H54 (cell line): ENCODE data around the gene HECTD4.
"Not testable (repeated sequence)": the region's sequence is repeated elsewhere in the genome, so short reads cannot be mapped to it uniquely, and the experiment has no call there.

Experiments
- DNase-seq: peaks from one replicate; pipeline ENCODE4 v3.0.0; 2011; ENCODE audit warnings: low spot score, mixed read lengths; ENCODE audit not compliant: insufficient read length
- FAIRE-seq: peaks from 3 replicates; lab custom pipeline; 2011; peaks lifted over from hg19 to GRCh38; lab: Jason Lieb, UNC
- POLR2A ChIP-seq: IDR thresholded peaks from 2 replicates; pipeline ENCODE4 v1.6.1; 2011; ENCODE audit warnings: low read depth, mild to moderate bottlenecking, low read length

The HECTD4 gene

DNA sequence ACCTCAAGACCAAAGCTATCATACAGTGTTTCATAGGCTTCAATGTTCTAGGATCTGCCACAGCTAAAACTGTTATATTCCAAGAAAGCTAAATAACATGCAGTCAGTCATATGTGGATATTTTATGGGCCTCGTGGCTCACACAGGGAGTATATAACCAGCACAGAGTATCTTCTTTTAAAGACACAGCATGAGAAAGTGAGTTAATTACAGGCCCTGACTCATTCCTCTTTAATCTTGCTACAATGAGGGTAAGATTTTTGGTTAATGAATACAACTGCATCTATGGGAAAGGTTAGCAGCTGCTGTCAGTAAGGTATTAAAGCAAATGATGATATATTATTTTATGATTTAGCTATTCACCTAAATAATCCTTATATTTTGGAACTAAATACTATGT, 145.8 kb downstream of the HECTD4 start:
- TF ChIP-seq POLR2A: no peak
- FAIRE-seq: no peak
- DNase-seq: no peak

DNA sequence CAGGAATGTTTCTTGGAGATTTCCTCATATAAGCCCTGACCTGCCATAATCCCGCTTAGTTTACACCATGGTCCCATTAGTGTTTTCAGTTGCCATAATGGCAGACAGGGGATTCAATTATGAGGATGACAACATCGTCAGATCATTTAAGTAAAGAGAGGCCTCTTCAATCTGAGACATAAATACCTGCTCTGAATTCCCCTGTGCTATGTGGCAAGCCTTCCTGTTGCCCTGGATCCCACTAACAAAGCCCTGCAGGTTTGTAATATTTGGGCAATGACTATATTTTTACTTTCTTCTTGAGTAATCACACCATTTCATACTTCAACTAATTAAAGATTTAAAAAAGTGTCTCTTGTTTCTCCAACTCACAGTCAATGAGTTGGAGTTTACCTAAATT, 147.9 kb downstream of the HECTD4 start:
- FAIRE-seq: no peak
- TF ChIP-seq POLR2A: no peak
- no peak for DNase-seq

DNA sequence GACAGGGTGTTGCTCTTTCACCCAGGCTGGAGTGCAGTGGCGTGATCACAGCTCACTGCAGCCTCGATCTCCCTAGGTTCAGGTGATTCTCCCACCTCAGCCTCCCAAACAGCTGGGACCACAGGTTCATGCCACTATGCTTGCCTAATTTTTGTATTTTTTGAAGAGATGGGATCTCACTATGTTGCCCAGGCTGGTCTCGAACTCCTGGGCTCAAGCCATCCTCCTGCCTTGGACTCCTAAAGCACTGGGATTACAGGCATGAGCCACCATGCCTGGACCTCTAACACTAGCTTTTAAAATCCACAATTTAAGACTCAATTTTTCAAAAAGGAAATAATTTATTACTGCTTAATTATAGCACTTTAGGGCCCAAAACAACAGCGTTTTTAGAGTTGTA, 149.0 kb downstream of the HECTD4 start:
- FAIRE-seq (no peak), DNase-seq (no peak)
- no peak for TF ChIP-seq POLR2A

DNA sequence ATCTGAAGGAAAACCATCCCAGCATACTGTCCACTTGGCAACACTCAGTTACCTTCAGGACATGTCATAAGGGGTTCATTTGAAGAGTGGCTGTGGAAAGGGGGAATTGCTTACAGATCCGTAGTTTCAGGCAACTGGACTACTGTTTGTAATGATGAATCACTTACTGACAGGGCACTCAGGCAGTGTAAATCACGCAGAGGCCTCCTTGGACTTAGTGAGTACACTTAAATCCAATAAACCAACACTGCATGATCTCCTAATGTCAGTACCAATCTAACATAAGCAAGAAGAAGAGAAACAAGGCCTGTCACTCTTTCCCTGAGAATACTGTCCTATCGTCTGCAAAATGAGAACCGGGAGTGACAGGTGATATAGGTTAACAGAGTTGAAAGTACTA, 152.1 kb downstream of the HECTD4 start:
- no peak for DNase-seq
- no peak for FAIRE-seq
- TF ChIP-seq POLR2A: no peak

DNA sequence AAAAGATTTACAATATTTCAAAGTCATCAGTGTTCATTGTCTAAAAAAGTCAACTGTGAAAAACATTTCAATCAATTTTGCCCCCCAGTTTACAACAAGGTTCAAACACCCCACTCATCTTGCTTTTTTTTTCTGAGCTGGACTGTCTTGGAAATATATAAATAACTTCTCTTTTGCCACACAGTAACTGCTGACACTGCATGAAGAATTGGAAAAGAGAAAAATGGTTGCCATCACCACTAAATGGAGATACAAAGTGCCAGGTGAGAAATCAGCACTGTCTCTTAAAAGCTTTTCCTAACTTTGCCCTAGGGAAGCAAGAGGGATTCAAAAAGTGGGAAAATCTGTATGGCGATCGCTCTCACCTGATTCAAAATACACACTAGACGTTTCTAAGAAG, 155.5 kb downstream of the HECTD4 start:
- FAIRE-seq (no peak), DNase-seq (no peak)
- no peak for TF ChIP-seq POLR2A

DNA sequence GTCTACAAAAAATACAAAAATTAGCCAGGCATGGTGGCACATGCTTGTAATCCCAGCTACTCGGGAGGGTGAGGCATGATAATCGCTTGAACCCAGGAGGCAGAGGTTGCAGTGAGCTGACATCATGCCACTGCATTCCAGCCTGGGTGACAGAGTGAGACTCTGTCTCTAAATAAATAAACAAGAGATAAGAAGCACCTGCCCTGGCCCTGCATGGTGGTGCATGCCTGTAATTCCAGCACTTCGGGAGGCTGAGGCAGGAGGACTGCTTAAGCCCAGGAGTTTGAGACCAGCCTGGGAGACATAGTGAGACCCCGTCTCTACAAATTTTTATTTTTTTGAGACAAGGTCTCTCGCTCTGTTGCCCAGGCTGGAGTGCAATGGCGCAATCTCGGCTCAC, 161.6 kb downstream of the HECTD4 start:
- FAIRE-seq, DNase-seq: not testable (repeated sequence)

DNA sequence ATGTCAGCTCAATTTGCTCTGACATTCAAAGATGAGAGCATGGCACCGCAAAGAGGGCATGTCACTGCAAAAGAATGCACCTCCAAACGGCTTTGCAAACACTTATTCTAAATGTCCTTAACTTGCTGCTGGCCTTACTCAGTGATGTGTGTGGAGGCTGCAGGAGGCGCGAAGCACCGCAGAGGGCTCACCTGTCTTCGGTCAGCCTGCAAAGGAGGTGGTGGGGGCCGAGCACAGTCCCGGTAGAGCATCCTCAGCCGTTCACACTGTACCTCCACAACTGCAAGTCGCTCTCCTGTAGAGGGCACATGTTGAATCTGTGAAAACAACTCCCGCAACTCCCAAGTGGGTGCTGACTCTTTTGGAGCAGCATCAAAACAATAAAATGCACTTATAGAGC, 163.0 kb downstream of the HECTD4 start:
- no peak for FAIRE-seq
- no peak for DNase-seq
- no peak for TF ChIP-seq POLR2A

DNA sequence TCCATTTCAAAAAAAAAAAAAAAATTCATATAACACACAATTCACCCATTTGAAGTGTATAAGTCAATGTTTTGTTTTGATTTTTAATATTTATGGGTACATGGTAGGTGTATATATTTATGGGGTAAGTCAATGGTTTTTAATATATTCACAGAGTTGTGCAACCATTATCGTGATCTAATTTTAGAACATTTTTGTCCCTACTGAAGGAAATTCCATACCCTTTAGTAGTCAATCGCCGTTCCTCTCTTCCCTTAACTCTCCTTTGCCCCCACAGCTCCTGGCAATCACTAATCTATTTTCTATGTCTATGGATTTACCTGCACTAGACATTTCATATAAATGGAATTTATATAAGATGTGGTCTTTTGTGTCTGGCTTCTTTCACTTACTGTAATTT, 164.1 kb downstream of the HECTD4 start:
- no peak for FAIRE-seq
- no peak for TF ChIP-seq POLR2A
- no peak for DNase-seq

DNA sequence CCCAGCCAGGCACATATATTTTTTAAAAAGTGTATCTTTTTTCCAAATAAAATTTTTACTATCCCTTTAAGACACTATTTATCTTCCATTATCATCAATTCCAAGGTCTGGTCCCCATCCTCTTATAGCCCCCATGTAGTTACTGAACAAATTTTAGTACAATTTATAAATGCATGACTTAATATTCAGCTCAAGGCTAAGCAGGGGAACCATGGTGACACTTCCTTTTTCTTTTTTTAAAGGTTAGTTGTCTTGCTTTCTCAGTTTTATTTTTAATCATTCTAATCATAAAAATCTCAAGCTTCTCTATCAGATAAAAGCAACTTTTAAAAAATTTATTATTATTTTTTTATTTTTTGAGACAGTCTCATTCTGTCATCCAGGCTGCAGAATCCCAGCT, 164.6 kb downstream of the HECTD4 start:
- DNase-seq (no peak), FAIRE-seq (no peak)
- TF ChIP-seq POLR2A: no peak

DNA sequence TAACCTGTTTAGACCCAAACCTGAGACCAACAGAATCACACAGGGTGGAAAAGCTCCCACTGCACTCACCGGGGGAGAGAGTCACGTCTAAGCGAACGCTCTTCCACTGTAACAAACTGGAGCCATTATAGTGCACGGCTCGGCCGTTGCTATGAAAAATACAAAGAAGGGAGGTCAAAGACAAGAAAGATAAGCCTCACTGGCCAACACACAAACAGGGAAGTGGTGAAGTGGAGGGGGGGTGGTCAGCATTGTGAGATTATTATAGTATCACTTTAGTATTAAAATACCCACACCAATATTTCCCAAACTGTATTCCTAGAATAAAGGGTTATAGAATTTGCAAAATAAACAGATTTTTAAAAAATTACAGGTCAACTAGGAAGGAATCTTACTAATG, 166.0 kb downstream of the HECTD4 start:
- DNase-seq (no peak), FAIRE-seq (no peak)

DNA sequence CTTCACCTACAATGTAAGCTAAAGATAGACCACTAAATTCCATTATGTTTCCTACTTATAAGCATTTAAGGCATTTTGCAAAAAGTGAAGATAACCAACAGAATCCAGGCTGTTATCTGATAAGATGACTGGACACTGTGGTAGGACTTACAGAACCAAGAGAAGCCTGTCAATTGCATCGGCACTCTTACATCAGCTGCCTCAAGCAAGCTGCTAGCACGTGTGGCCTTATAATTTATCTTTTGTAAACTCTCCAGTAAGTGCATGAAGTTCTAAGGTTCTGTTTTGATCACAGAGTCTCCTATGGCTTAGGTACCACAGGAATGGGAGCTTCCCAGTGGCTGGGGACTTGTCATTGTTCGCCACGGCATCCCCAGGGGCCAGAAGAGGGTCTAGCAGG, 168.2 kb downstream of the HECTD4 start:
- TF ChIP-seq POLR2A: no peak
- no peak for DNase-seq
- FAIRE-seq: no peak

More for the DNA sequence above, 166.0 kb downstream of the HECTD4 start:
- TF ChIP-seq POLR2A: no peak

DNA sequence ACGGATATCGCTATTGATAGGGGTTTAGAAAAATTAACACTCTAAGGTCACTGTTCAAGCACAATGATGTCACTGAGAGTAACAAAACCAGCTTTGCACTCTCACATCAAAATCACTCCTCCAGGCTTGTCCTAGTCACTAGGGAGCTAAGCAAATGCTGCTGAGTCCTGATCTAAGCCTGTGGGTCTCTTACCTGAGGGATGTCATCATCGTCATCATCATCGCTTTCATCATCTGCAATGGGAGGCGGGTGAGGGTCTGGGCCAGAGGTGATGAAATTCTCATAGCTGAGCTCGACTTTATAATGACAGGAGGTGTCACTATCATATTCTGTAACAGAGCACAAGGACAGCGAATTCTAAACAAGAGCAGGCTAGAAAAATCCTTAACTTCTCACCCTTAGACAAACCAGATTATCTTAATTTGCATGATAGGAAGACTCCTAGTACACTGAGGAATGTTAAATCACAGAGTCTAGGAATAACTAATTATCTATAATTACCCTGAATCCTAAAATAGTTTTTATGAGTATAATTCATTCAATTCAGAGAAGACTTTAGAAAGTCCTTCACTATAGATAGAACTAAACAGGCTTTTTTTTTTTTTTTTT, 173.8 kb downstream of the HECTD4 start:
- DNase-seq: no peak
- TF ChIP-seq POLR2A: no peak
- FAIRE-seq: no peak

DNA sequence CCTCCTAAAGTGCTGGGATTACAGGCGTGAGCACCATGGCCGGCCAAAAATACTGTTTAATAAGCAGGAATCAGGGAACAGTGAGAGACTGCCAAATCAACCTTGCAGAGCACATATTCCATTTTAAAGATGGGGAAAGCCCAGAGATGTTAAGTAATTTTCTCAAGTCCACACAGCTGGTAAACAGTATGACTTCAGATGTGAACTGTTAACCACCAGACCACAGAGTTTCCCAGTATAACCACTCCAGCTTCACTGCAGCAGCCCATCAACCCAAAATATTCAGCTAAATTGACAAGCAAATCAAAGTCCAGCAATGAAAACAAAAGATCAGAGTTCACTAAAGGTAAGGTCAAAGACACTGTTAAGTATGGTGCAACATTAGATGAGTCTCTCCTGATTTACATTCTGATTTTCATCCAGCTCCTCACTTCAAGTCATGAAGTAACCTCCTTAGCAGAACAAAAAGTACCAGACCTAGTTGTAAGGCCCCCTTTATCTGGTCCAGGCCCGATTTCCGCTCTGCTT, 174.8 kb downstream of the HECTD4 start:
- DNase-seq: no peak
- no peak for FAIRE-seq
- no peak for TF ChIP-seq POLR2A

DNA sequence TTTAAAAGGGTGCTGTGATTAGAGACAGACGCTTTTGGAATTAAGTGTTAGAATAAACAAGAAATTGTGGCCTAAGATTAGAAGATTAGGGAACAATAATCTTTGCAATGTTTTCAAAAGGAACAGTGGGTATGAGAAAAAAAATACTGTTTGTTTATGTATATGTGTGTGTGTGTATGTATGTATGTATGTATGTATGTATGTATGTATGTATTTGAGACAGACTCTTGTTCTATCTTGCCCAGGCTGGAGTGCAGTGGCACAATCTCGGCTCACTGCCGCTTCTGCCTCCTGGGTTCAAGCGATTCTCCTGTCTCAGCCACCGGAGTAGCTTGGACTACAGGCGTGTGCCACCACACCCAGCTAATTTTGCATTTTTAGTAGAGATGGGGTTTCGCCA, 175.3 kb downstream of the HECTD4 start:
- DNase-seq (no peak), FAIRE-seq (no peak)

DNA sequence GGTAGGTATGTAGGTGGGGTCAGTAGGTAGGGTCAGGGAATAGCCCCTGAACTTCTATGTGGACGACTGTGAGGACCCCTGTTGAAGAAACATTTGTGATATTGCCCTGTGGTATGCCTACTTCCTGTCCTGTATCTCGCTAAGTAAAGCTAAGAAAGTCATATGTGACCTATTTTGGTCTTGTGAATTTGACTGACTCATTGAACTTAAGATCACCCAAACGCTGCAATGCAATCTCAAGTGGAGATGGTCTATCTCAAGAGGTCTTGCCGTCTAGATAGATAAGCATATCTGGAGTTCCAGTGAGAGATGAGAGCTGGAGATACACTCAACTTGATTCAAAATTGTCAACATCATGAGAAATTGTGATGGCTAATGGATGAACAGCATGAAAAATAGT, 183.1 kb downstream of the HECTD4 start:
- FAIRE-seq (no peak), DNase-seq (no peak)
- TF ChIP-seq POLR2A: no peak

More for the DNA sequence above, 175.3 kb downstream of the HECTD4 start:
- no peak for TF ChIP-seq POLR2A
